GM12864 (cell line): ENCODE results near the gene GPRC6A.

Source experiments
- DNase-seq: peaks from one replicate; pipeline ENCODE4 v3.0.0-alpha.2; 2011; ENCODE audit warnings: low read depth
- H3K4me3 ChIP-seq: 2 replicates; pipeline ENCODE4 v1.5.1; 2011; ENCODE audit warnings: mild to moderate bottlenecking, low read depth, low read length, control low read depth
- CTCF ChIP-seq: IDR thresholded peaks from 2 replicates; pipeline ENCODE4 v1.5.1; 2011; ENCODE audit warnings: low read depth, mild to moderate bottlenecking, moderate library complexity, low read length, control low read depth, inconsistent platforms; ENCODE audit errors: missing control alignments

The GPRC6A gene

GRCh38 chr6:116828983-116829382 lies at the start of gene GPRC6A:
Gene GPRC6A, minus strand, starts transcription at chr6:116829083. Its CDS starts 70 bp downstream, at chr6:116829013.
- H3K4me3 ChIP-seq, result no peak within 1 kb of the TSS
- no peak for TF ChIP-seq CTCF
- DNase-seq, result no peak

- DNase-seq, result no peak
- no peak for TF ChIP-seq CTCF
- no peak overlapping the region for H3K4me3 ChIP-seq
Measured at GRCh38 chr6:116877743-116878142, 48.9 kb upstream of the GPRC6A start.

GRCh38 chr6:116876635-116877611 lies 48.0 kb upstream of the GPRC6A start, which contains the start of gene RFX6:
Gene RFX6, plus strand, starts transcription at chr6:116877242. Its CDS starts 34 bp downstream, at chr6:116877276.
- no peak for TF ChIP-seq CTCF
- no peak for DNase-seq
- H3K4me3 ChIP-seq, result no peak within 1 kb of the TSS

- no peak overlapping the region for H3K4me3 ChIP-seq
- no peak for TF ChIP-seq CTCF
- DNase-seq, result no peak
Measured at GRCh38 chr6:116876107-116876506, 47.2 kb upstream of the GPRC6A start.

GRCh38 chr6:116872771-116873170 lies 43.9 kb upstream of the GPRC6A start:
- no peak for TF ChIP-seq CTCF
- no peak for DNase-seq
- H3K4me3 ChIP-seq, result no peak overlapping the region

GRCh38 chr6:116866281-116866871 lies 37.5 kb upstream of the GPRC6A start:
- DNase-seq, result no peak
- no peak for TF ChIP-seq CTCF
- H3K4me3 ChIP-seq, result no peak overlapping the region

- DNase-seq, result no peak
- no peak for TF ChIP-seq CTCF
- no peak overlapping the region for H3K4me3 ChIP-seq
Measured at GRCh38 chr6:116859264-116859663, 30.4 kb upstream of the GPRC6A start.
